Esophagus (tissue), 2 donors: Measurements from ENCODE around the gene C5orf22. TPM values are rescaled to one million over a fixed set of nuclear protein-coding genes. Genes with fewer than 3 reads are reported as not detected.
"Not testable (repeated sequence)": the region's sequence is repeated elsewhere in the genome, so short reads cannot be mapped to it uniquely, and the experiment has no call there.

Experiments used
- H3K27ac ChIP-seq, 2 donors: one replicate each; pipeline ENCODE4 v1.5.1; 2013; ENCODE audit warnings: low read depth in 2 of 2, mild to moderate bottlenecking in 2 of 2, inconsistent platforms in 1 of 2, low read length in 1 of 2, moderate library complexity in 1 of 2
- H3K27me3 ChIP-seq, 2 donors: one replicate each; pipeline ENCODE4 v1.6.1; 2013; ENCODE audit warnings: low read length in 2 of 2, control low read depth in 1 of 2, mild to moderate bottlenecking in 1 of 2; ENCODE audit not compliant: insufficient read depth in 2 of 2, control insufficient read depth in 1 of 2
- H3K36me3 ChIP-seq, 2 donors: one replicate each; pipeline ENCODE4 v1.6.1; 2013; ENCODE audit warnings: low read length in 1 of 2; ENCODE audit not compliant: control insufficient read depth in 2 of 2, insufficient read depth in 2 of 2
- H3K4me1 ChIP-seq, 2 donors: one replicate each; pipeline ENCODE4 v1.6.1; 2013; ENCODE audit warnings: low read length in 1 of 2; ENCODE audit not compliant: control insufficient read depth in 2 of 2, insufficient read depth in 2 of 2
- H3K4me3 ChIP-seq, 2 donors: one replicate each; pipeline ENCODE4 v1.5.1; 2013; ENCODE audit warnings: low read length in 2 of 2, mild to moderate bottlenecking in 2 of 2, low read depth in 1 of 2, moderate library complexity in 1 of 2
- H3K9me3 ChIP-seq, 2 donors: one replicate each; pipeline ENCODE4 v1.6.1; 2013; ENCODE audit warnings: mild to moderate bottlenecking in 2 of 2, low read depth in 1 of 2, low read length in 1 of 2, moderate library complexity in 1 of 2; ENCODE audit not compliant: control insufficient read depth in 2 of 2, insufficient read depth in 1 of 2
- WGBS, 2 donors: extraction: QIAGEN DNeasy Blood & Tissue Kit; methylation state at CpG; one replicate each; pipeline ENCODE4 v1.1.7; 2013; 5-methylcytosine and 5-hydroxymethylcytosine counted together
- polyA plus RNA-seq, 2 donors: library from polyadenylated mRNA; stranded (reverse); fragments of 200-250 nt; gene quantifications; one replicate each; pipeline ENCODE4 v1.2.3, GENCODE V29; 2013
- donor health status: healthy with polysubstance abuse.
- donor health status: Bipolar disorder and iron deficiency.

C5orf22 gene
- polyA plus RNA-seq, 2 donors: 5.9 to 7.3 TPM

DNA sequence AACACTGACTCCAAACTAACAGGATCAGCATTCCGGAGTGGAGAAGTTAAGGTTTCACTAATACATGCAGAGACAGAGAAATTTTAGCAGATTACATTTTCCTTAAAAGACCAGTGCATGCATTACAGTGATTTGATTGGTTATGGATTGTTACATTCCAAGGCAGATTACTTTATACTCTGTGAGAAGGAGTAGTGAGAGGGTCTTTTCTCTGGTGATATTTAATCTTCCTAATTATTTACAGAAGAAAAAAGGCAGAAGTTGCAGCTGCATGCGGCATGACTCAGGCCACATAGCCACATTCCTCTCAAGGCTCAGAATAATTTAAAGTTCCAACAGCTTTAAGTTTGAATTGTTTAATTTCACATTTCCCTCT lies 53.8 kb downstream of the C5orf22 start:
- Histone ChIP-seq H3K27ac (no peak overlapping the region), H3K36me3 (no peaks in the 10 kb centered on the region), H3K9me3 (no peaks in the 10 kb centered on the region), H3K4me3 (no peak overlapping the region), H3K4me1 (peaks cover 0 to 2% of the 10 kb centered on the region in 2 donors), H3K27me3 (no peaks in the 10 kb centered on the region)
- WGBS, 2 donors: 84 to 86% methylated on average over 2 of the region's 2 CpGs

- Histone ChIP-seq H3K27me3 (no peaks in the 10 kb centered on the region), H3K9me3 (no peaks in the 10 kb centered on the region), H3K4me3 (no peak overlapping the region), H3K36me3 (no peaks in the 10 kb centered on the region), H3K4me1 (peaks cover 0 to 2% of the 10 kb centered on the region in 2 donors), H3K27ac (no peak overlapping the region)
- WGBS, 2 donors: 92 to 95% methylated on average over 5 of the region's 5 CpGs
These were observed 55.4 kb downstream of the C5orf22 start for GRCh38 chr5:31587546-31587945.

- no peaks in the 10 kb centered on the region for H3K9me3 ChIP-seq
- no peaks in the 10 kb centered on the region for H3K27me3 ChIP-seq
- 57 to 77% methylated on average over 3 of the region's 3 CpGs for WGBS, 2 donors
- peaks cover 0 to 2% of the 10 kb centered on the region in 2 donors for H3K4me1 ChIP-seq
- no peak overlapping the region for H3K4me3 ChIP-seq
- H3K27ac ChIP-seq: no peak overlapping the region
- H3K36me3 ChIP-seq: no peaks in the 10 kb centered on the region
These were observed 61.6 kb downstream of the C5orf22 start for GRCh38 chr5:31593665-31594064.

GRCh38 chr5:31596354-31596753 lies 64.3 kb downstream of the C5orf22 start:
- 71 to 77% methylated on average over 1 of the region's 1 CpG for WGBS, 2 donors
- Histone ChIP-seq H3K27ac (no peak overlapping the region), H3K4me3 (no peak overlapping the region), H3K9me3 (no peaks in the 10 kb centered on the region), H3K36me3 (no peaks in the 10 kb centered on the region), H3K4me1 (no peaks in the 10 kb centered on the region), H3K27me3 (no peaks in the 10 kb centered on the region)

DNA sequence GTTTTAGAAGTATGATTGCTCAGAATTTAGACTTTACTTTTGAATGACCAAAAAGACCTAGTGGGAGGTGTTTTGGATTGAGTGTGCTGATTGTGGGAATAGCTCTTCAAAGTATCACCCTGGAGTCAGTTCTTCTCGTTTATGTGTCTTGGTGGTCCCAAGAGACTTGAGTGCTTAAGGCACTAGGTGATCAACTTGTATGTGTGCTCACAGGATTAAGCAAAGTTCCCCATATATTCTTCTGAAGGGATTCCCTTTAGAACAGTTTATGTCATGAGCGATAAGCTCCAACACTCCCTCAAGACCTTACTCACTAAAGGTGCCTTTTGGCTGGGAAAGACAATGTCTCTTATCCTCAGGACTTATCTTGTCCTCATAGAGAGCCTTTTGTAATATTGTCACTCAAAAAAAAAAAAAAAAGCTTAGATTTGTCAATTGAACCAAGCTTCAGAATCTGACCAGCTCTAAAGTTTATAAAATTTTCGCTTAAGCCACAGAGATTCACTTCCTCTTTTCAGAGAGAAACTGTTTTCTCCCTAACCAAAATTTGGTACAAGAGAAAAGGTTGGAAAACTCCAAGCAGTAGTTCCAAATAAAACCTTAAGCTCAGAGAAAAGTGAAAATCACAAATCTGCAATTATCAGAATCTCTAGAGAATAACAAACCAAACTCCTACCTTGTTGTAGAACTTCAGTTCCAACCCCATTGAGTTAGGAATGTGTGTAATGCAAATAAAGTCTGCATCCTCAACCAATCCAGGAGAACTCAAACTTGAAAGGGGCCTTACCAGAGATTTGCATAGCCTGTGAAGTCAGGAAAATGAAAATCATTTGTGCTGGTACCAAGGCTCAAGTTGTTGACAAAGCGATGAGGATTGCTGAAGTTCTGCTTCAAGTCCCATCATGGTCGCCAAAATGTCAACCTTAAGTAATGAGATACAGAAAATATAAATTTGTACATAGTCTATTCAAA lies 66.8 kb downstream of the C5orf22 start:
- H3K27ac ChIP-seq: no peak overlapping the region
- H3K4me3 ChIP-seq: no peak overlapping the region
- 77 to 83% methylated on average over 5 of the region's 5 CpGs for WGBS, 2 donors
- H3K27me3 ChIP-seq: no peaks in the 10 kb centered on the region
- no peaks in the 10 kb centered on the region for H3K36me3 ChIP-seq
- H3K9me3 ChIP-seq: no peaks in the 10 kb centered on the region
- H3K4me1 ChIP-seq: no peaks in the 10 kb centered on the region

DNA sequence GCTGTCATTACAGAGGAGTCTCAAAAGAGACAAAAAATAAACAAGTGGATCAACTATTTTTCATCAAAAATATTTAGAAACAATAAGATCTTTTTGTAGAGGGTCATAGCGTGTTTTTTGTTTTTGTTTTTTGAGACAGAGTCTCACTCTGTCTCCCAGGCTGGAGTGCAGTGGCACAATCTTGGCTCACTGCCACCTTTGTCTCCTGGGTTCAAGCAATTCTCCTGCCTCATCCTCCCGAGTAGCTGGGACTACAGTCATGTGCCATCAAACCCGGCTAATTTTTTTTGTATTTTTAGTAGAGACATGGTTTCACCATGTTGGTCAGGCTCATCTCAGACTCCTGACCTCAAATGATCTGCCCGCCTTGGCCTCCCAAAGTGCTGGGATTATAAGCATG lies 70.2 kb downstream of the C5orf22 start:
- 78 to 83% methylated on average over 4 of the region's 4 CpGs for WGBS, 2 donors
- H3K4me3 ChIP-seq, H3K27ac ChIP-seq, H3K9me3 ChIP-seq, H3K4me1 ChIP-seq, H3K27me3 ChIP-seq, H3K36me3 ChIP-seq: not testable (repeated sequence)

DNA sequence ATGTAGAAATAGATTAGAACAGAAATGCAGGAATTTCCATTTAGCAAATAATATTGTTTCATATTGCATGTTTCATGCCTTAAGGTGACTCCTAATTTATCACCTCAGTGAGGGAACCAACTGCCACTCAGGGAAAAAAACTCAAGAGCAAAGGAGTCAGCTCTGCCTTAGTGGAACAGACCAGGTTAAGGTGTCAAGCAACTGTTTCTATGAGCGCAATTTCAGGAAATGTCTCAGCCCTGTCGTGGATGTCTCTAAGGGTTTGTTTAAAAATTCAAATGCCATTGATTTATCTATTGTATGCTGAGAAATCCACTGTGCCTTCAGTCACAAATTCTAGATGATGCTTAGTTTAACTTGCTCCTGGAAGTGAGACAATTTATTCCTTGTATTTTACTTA lies 72.1 kb downstream of the C5orf22 start:
- no peaks in the 10 kb centered on the region for H3K27me3 ChIP-seq
- no peak overlapping the region for H3K27ac ChIP-seq
- WGBS, 2 donors: 62 to 69% methylated on average over 2 of the region's 2 CpGs
- no peaks in the 10 kb centered on the region for H3K4me1 ChIP-seq
- H3K4me3 ChIP-seq: no peak overlapping the region
- no peaks in the 10 kb centered on the region for H3K9me3 ChIP-seq
- no peaks in the 10 kb centered on the region for H3K36me3 ChIP-seq

DNA sequence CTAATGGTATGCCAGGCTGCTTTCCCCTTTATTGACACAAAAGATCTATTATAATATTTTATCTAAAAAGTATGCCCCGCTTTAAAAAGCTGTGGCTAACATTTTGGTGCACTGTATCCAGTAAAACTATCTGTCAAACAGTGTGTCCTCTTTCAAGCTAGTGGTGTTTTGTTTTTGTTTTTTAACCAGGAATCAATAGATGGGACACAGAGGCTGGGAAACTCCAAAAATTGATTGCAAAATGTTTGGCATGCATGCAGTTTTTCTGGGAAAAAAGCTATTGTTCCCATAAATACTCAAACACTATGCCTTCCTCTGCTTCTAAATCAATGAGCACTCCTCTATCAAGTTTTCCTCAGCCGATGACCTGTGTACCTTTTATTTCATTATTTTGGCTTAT lies 72.5 kb downstream of the C5orf22 start:
- H3K27ac ChIP-seq: no peak overlapping the region
- no peaks in the 10 kb centered on the region for H3K27me3 ChIP-seq
- no peaks in the 10 kb centered on the region for H3K9me3 ChIP-seq
- no peaks in the 10 kb centered on the region for H3K36me3 ChIP-seq
- 76 to 78% methylated on average over 2 of the region's 2 CpGs for WGBS, 2 donors
- H3K4me1 ChIP-seq: no peaks in the 10 kb centered on the region
- H3K4me3 ChIP-seq: no peak overlapping the region
